Stimulated activated naive CD8-positive, alpha-beta T cell treated with anti-CD3 and anti-CD28 coated beads, Interleukin-15, Interleukin-2, amounts not matched to agents 100 ng/mL and 50 ng/mL, for 24 hours (primary cell): ENCODE data around the gene MYBBP1A.
"Not testable (repeated sequence)": the region's sequence is repeated elsewhere in the genome, so short reads cannot be mapped to it uniquely, and the experiment has no call there.

Experiments
- H3K27ac Mint-ChIP-seq: one replicate; pipeline ENCODE4 v1.8.0; 2021; ENCODE audit warnings: mild to moderate bottlenecking, mixed read lengths
- H3K27me3 Mint-ChIP-seq: one replicate; pipeline ENCODE4 v1.8.0; 2021; ENCODE audit warnings: mixed read lengths
- H3K36me3 Mint-ChIP-seq: one replicate; pipeline ENCODE4 v1.8.0; 2021; ENCODE audit warnings: low read depth, mixed read lengths
- H3K4me1 Mint-ChIP-seq: one replicate; pipeline ENCODE4 v1.8.0; 2021; ENCODE audit warnings: low read depth, mixed read lengths
- H3K4me3 Mint-ChIP-seq: one replicate; pipeline ENCODE4 v1.8.0; 2021; ENCODE audit warnings: mild to moderate bottlenecking, mixed read lengths
- H3K9me3 Mint-ChIP-seq: one replicate; pipeline ENCODE4 v1.8.0; 2021; ENCODE audit warnings: mixed read lengths

Gene MYBBP1A, protein sequence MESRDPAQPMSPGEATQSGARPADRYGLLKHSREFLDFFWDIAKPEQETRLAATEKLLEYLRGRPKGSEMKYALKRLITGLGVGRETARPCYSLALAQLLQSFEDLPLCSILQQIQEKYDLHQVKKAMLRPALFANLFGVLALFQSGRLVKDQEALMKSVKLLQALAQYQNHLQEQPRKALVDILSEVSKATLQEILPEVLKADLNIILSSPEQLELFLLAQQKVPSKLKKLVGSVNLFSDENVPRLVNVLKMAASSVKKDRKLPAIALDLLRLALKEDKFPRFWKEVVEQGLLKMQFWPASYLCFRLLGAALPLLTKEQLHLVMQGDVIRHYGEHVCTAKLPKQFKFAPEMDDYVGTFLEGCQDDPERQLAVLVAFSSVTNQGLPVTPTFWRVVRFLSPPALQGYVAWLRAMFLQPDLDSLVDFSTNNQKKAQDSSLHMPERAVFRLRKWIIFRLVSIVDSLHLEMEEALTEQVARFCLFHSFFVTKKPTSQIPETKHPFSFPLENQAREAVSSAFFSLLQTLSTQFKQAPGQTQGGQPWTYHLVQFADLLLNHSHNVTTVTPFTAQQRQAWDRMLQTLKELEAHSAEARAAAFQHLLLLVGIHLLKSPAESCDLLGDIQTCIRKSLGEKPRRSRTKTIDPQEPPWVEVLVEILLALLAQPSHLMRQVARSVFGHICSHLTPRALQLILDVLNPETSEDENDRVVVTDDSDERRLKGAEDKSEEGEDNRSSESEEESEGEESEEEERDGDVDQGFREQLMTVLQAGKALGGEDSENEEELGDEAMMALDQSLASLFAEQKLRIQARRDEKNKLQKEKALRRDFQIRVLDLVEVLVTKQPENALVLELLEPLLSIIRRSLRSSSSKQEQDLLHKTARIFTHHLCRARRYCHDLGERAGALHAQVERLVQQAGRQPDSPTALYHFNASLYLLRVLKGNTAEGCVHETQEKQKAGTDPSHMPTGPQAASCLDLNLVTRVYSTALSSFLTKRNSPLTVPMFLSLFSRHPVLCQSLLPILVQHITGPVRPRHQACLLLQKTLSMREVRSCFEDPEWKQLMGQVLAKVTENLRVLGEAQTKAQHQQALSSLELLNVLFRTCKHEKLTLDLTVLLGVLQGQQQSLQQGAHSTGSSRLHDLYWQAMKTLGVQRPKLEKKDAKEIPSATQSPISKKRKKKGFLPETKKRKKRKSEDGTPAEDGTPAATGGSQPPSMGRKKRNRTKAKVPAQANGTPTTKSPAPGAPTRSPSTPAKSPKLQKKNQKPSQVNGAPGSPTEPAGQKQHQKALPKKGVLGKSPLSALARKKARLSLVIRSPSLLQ (N-terminal part only)

DNA sequence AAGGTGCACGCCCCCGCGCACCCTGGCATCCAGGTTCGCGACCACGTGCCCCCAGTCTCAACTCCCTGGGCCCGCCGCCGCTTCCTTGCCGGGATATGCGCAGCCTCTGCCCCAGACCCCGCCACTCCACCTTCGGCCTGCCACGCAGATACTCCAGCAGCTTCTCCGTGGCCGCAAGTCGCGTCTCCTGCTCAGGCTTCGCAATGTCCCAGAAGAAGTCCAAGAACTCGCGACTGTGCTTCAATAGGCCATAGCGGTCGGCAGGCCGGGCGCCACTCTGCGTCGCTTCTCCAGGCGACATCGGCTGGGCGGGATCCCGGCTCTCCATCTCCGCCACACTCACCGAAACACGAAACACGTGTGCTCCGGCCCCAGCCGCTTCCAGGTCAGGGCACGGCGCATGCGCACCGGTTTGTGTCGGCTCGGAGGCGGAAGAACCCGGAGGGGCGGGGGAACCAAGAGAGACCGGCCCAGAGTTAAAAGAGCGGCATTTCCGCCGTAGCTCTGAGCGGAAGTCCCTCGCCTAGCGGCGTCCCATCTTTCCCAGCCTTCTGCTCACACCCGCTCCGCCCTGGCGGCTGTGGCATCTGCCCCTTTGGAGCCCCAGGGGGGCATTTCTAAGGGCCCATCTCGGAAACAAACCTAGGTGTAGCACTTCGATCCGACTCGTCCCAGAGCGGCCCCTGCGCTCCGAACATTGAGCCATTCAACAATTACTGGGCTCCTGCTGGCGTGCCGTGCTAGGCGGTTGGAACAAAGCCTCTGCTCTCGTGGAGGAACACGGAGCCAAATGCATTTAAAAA, at the start of gene MYBBP1A:
Gene MYBBP1A (minus strand): TSS at position 388 of the 803 bp plus-strand sequence. CDS start 60 bp downstream, at position 328.
- Mint-ChIP-seq H3K9me3 (no peaks in the 10 kb centered on the region), H3K4me1 (peaks cover 31% of the 10 kb centered on the region), H3K36me3 (peaks cover 35% of the 10 kb centered on the region), H3K4me3 (peak within 1 kb of the TSS; percentile 96), H3K27ac (peak within 1 kb of the TSS; percentile 76), H3K27me3 (no peaks in the 10 kb centered on the region)

DNA sequence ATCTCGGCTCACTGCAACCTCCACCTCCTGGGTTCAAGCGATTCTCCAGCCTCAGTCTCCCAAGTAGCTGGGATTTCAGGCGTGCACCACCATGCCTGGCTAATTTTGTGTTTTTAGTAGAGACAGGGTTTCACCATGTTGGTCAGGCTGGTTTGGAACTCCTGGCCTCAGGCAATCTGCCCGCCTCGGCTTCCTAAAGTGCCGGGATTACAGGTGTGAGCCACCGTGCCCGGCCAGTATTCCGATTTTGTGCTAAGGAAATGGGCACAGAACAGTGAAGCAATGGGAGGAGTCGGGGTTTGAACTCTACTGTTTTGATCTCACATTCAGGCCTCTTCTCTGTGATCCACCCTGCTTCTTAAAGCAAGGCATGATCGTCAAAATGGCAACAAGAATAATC, 49.6 kb upstream of the MYBBP1A start:
- H3K4me1 Mint-ChIP-seq, H3K36me3 Mint-ChIP-seq, H3K4me3 Mint-ChIP-seq, H3K9me3 Mint-ChIP-seq, H3K27ac Mint-ChIP-seq: not testable (repeated sequence)
- H3K27me3 Mint-ChIP-seq = peaks cover 19% of the 10 kb centered on the region

DNA sequence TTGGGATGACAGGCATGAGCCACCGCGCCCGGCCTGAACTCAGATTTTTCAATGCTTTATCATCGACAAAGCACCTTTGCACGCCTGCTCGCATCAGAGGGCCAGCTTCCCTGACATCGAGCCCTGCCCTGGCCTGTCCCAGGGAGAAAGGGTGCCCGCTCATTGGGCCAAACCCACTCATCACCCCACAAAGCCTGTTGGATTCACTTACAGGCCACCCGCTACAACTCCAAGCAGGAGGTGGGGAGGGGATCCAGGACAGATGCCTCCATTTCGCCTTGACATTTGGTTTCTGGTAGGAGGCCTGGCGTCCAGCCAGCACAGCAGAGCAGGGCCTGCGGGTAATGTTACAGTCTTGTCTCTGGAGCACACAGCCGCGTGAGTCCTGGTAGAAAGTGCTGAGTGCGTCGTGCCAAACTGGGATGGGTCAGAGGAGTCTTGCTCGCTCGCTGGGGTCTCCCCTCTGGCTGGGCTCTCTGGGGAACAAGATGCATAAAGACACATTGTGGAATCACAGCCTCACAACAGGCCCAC, 49.0 kb upstream of the MYBBP1A start:
- Mint-ChIP-seq H3K4me3 (no peak overlapping the region), H3K4me1 (no peaks in the 10 kb centered on the region), H3K27ac (no peak overlapping the region), H3K9me3 (no peaks in the 10 kb centered on the region), H3K36me3 (no peaks in the 10 kb centered on the region), H3K27me3 (peaks cover 14% of the 10 kb centered on the region)

DNA sequence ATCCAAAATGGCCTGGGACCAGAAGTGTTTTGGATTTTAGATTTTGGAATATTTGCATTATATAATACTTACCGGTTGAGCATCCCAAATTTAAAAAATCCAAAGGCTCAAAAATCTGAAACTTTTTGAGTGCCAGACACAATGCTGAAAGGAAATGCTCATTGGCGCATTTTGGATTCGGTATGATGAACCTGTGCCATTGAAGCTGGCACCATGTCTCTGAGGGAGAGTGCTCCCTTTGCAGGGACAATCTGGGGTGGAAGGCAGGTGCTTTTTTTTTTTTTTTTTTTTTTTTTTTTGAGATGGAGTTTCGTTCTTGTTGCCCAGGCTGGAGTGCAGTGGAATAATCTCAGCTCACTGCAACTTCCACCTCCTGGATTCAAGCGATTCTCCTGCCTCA, 46.9 kb upstream of the MYBBP1A start:
- Mint-ChIP-seq H3K36me3 (no peaks in the 10 kb centered on the region), H3K27me3 (no peaks in the 10 kb centered on the region), H3K4me1 (no peaks in the 10 kb centered on the region), H3K4me3 (no peak overlapping the region), H3K9me3 (no peaks in the 10 kb centered on the region), H3K27ac (no peak overlapping the region)

DNA sequence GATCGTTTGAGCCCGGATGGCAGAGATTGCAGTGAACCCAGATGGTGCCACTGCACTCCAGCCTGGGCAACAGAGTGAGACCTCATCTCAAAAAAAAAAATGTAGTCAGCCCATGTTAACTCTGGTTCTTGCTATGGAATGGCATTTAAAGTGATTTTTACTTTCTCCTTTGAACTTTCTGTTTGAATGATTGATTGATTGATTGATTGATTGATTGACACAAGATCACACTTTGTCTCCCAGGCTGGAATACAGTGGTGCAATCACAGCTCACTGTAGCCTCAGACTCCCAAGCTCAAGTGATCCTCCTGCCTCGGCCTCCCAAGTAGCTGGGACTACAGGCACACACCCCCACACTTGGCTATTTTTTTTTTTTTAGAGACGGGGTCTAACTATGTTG, 46.1 kb upstream of the MYBBP1A start:
- Mint-ChIP-seq H3K27me3 (no peaks in the 10 kb centered on the region), H3K36me3 (no peaks in the 10 kb centered on the region), H3K4me1 (no peaks in the 10 kb centered on the region), H3K27ac (no peak overlapping the region), H3K4me3 (no peak overlapping the region), H3K9me3 (no peaks in the 10 kb centered on the region)

DNA sequence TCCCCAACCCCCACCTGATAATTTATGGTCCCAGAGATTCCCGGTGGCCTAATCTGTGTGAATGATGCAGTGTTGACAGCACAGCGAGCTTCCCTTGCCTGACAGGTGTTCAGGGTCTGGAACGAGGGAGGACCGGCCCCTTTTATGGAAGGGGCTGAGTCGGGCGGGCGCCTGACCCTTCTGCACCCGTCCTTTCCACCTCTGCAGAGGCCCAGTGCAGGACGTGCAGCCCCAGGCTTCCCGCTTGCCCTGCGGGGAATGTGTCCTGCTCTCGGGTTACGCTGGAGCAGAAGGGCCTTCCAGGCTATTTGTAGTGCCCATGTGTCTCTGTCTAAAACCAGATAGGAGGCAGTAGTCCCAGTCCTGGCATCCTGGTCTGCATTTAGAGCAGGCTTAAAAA, 45.4 kb upstream of the MYBBP1A start:
- no peaks in the 10 kb centered on the region for H3K27me3 Mint-ChIP-seq
- no peak overlapping the region for H3K27ac Mint-ChIP-seq
- no peak overlapping the region for H3K4me3 Mint-ChIP-seq
- no peaks in the 10 kb centered on the region for H3K4me1 Mint-ChIP-seq
- no peaks in the 10 kb centered on the region for H3K9me3 Mint-ChIP-seq
- H3K36me3 Mint-ChIP-seq = no peaks in the 10 kb centered on the region

DNA sequence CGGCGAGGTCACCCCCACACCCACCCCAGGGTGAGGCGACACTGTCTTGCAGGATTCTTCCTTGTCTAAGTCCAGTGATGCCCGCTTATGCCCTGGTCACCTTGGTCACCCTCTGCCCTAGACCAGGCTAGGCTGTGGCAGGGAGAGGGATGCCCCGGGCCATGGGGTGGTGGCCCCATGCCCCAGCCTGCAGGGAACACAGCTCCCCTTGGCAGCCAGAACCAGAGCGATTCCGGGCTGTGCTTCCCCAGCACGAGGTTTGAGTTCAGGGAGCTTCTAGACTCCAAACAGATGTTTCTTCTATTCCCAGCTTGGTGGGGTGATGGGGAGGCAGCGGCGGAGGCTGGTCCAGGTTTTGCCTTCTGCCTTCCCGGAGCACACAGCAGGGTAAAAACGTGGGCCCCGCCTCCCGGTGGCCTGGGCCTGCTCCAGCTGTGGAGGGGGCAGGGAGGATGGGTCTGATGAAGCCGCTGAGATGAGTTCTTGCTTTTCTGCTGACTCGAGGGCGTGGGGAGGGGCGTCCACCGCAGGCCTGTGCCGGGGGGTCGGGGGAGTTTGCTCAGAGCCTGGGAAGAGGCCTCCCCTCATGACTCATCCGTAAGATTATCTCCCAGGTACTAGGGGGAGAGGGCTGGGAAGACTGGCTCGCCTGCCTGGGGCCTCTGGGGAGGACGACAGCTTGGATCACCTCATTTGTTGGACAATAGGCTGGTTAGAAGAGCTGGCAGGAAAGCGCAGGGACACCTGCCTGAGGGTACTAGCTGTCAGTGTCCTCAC, 44.5 kb upstream of the MYBBP1A start:
- peaks cover 4% of the 10 kb centered on the region for H3K4me1 Mint-ChIP-seq
- H3K9me3 Mint-ChIP-seq = no peaks in the 10 kb centered on the region
- H3K4me3 Mint-ChIP-seq = no peak overlapping the region
- no peaks in the 10 kb centered on the region for H3K36me3 Mint-ChIP-seq
- no peak overlapping the region for H3K27ac Mint-ChIP-seq
- H3K27me3 Mint-ChIP-seq = no peaks in the 10 kb centered on the region

DNA sequence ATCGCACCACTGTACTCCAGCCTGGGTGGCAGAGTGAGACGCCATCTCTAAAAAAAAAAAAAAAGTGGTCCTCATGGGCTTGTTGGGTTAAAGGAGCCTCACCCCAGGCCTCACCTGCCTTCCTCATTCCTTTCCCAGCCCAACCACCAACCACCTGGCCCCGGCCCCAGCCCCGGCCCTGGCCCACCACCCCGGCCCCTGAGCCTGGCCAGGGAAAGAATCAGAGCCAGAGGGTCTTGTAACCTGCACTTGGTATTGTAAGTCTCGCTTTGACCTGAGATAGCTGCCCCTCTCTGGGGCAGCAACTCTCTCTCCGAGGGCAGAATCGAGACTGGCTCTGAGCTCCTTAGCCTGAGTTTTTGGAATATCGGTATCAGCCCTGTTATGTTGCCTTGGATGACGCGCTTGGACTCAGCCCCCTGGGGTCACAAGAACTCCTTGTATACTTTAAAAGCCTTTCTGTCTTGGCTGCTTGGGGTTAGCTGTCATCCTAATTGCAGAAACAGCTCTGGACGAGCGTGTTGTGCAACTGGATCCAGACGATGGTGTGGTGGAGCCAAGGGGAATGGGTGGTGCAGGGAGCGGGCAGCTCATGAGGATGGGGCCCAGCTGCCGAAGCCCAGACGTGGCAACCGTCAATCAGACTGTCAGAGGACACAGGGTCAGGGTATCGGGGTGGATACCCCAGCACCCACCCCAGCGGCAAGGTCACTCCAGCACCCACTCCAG, 43.8 kb upstream of the MYBBP1A start:
- no peaks in the 10 kb centered on the region for H3K27me3 Mint-ChIP-seq
- H3K36me3 Mint-ChIP-seq = no peaks in the 10 kb centered on the region
- no peak overlapping the region for H3K4me3 Mint-ChIP-seq
- peaks cover 4% of the 10 kb centered on the region for H3K4me1 Mint-ChIP-seq
- no peak overlapping the region for H3K27ac Mint-ChIP-seq
- no peaks in the 10 kb centered on the region for H3K9me3 Mint-ChIP-seq

DNA sequence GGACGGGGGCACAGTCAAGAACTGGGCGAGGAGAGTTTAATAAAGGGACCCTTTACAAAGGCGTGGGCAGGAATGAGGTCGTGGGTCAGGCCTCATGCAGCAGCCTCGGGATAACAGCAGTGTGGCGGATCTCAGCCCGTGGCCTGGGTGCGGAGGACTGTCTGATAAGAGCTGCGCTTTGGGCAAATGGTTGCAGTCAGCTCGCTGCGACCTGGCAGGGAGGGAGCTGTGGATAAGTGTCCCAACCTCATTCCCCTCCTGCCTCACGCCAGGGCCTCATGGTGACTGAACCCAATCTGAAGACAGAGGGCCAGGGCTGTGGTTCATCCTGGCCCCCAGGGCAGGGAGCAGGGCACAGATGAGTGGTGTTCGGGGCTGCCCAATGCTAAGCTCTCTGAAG, 42.8 kb upstream of the MYBBP1A start:
- Mint-ChIP-seq H3K36me3 (no peaks in the 10 kb centered on the region), H3K4me3 (no peak overlapping the region), H3K9me3 (no peaks in the 10 kb centered on the region), H3K27ac (no peak overlapping the region), H3K4me1 (peaks cover 4% of the 10 kb centered on the region), H3K27me3 (no peaks in the 10 kb centered on the region)

DNA sequence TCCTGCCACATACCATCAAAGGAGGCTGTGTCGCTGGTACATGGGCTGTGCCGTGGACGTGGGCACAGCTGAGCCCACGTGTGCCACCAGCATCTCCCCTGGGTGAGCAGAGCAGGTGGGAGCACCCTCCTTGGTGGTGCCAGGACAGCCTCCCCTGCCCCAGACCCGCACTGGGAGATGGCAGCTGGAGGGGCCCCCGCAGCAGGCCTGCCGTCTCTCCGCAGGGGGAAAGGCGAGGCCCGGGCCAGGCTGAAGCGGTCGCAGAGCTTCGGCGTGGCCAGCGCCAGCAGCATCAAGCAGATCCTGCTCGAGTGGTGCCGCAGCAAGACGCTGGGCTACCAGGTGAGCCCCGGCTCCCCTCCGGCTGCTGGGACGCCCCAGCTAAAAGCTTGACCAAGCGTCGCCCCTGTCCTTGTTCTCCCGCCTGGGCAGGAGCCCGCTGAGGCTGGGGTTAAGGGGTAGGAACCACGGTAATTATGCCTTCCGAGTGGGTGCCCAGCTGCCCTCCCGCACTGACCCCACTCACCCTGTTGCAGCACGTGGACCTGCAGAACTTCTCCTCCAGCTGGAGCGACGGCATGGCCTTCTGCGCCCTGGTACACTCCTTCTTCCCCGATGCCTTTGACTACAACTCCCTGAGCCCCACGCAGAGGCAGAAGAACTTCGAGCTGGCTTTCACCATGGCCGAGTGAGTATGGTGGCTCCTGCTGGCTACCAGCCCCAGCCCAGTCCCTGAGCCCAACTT, 41.6 kb upstream of the MYBBP1A start:
- Mint-ChIP-seq H3K27ac (no peak overlapping the region), H3K9me3 (no peaks in the 10 kb centered on the region), H3K4me3 (no peak overlapping the region), H3K36me3 (no peaks in the 10 kb centered on the region), H3K27me3 (no peaks in the 10 kb centered on the region), H3K4me1 (peaks cover 4% of the 10 kb centered on the region)

DNA sequence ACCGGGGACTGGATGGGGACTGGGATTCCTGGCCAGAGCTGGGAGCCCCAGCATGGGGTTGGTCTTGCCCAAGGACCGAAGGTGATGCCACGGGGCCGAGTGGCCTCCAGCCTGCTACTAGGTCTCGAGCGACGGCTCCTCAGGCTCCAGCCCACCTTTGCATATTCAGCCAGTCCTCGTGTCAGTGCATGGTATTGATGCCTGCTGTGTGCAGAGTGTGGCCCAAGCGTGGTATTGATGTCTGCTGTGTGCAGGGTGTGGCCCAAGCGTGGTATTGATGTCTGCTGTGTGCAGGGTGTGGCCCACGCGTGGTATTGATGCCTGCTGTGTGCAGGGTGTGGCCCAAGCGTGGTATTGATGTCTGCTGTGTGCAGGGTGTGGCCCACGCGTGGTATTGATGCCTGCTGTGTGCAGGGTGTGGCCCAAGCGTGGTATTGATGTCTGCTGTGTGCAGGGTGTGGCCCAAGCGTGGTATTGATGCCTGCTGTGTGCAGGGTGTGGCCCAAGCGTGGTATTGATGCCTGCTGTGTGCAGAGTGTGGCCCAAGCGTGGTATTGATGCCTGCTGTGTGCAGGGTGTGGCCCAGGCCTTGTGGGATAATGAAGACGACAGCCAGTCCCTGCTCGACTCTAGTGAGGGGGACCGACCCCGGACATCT, 40.6 kb upstream of the MYBBP1A start:
- not testable (repeated sequence) for H3K9me3 Mint-ChIP-seq, H3K36me3 Mint-ChIP-seq, H3K4me3 Mint-ChIP-seq, H3K27ac Mint-ChIP-seq, H3K4me1 Mint-ChIP-seq, H3K27me3 Mint-ChIP-seq
